Bronchial smooth muscle cell (primary cell): Measurements from ENCODE around the gene MSMP. TPM values are rescaled to one million over a fixed set of nuclear protein-coding genes. Genes with fewer than 3 reads are reported as not detected.

Experiments used
- total RNA-seq: library from RNA; depleted of rRNA; stranded (reverse); fragments of >200 nt; gene quantifications from 2 replicates; pipeline ENCODE4 v1.2.1, GENCODE V29; 2014

MSMP gene
- not detected in 2 replicates for total RNA-seq

GRCh38 chr9:35754264-35754663, at the start of gene MSMP:
Gene MSMP (minus strand): TSS chr9:35754276. CDS start chr9:35754129, 147 bp downstream.

GRCh38 chr9:35791297-35791921, 37.3 kb upstream of the MSMP start, which contains the start of gene NPR2:
Gene NPR2 (plus strand): TSS chr9:35791591. CDS start chr9:35792409, 818 bp downstream.

GRCh38 chr9:35748858-35749514, 5.1 kb downstream of the MSMP start, which contains the start of the genes GBA2 and RGP1:
Gene GBA2 (minus strand): TSS chr9:35749228. CDS start chr9:35748704, 524 bp downstream.
Gene RGP1 (plus strand): TSS chr9:35749287. CDS start chr9:35749756, 469 bp downstream.

GRCh38 chr9:35732185-35732799, 21.8 kb downstream of the MSMP start, which contains the start of the genes CREB3 and TLN1:
Gene CREB3 (plus strand): TSS chr9:35732666. CDS start chr9:35732773, 107 bp downstream.
Gene TLN1 (minus strand): TSS chr9:35732195. CDS start chr9:35725694, 6,501 bp downstream.

Other genes with a start within 250 kb of the MSMP start
- 7.3 and 11.9 TPM in 2 replicates for gene TESK1, start 149.0 kb downstream of the MSMP start, total RNA-seq
- gene CD72, start 135.9 kb downstream of the MSMP start, total RNA-seq, result 1.3 and 1.9 TPM in 2 replicates
- gene SIT1, start 103.3 kb downstream of the MSMP start, total RNA-seq, result 0.32 TPM in 1 of 2 replicates, not detected in the other
- gene RMRP, start 96.3 kb downstream of the MSMP start, total RNA-seq, result 67,158 and 134,448 TPM in 2 replicates
- gene CCDC107, start 96.0 kb downstream of the MSMP start, total RNA-seq, result 10.8 and 11.7 TPM in 2 replicates
- under 0.01 and 0.32 TPM in 2 replicates for gene ARHGEF39, start 89.1 kb downstream of the MSMP start, total RNA-seq
- 0.86 and 1.7 TPM in 2 replicates for gene CA9, start 80.3 kb downstream of the MSMP start, total RNA-seq
- gene TPM2, start 64.4 kb downstream of the MSMP start, total RNA-seq, result 925 and 1,339 TPM in 2 replicates
- gene TLN1, start 22.1 kb downstream of the MSMP start, total RNA-seq, result 209 and 221 TPM in 2 replicates
- gene CREB3, start 21.6 kb downstream of the MSMP start, total RNA-seq, result 42.9 and 50.1 TPM in 2 replicates
- gene GBA2, start 5.0 kb downstream of the MSMP start, total RNA-seq, result 13.9 and 21.4 TPM in 2 replicates
- 10.2 and 10.6 TPM in 2 replicates for gene RGP1, start 5.0 kb downstream of the MSMP start, total RNA-seq
- 25.7 and 28.2 TPM in 2 replicates for gene NPR2, start 37.3 kb upstream of the MSMP start, total RNA-seq
- gene SPAG8, start 58.0 kb upstream of the MSMP start, total RNA-seq, result 1.5 and 1.6 TPM in 2 replicates
- gene HINT2, start 60.8 kb upstream of the MSMP start, total RNA-seq, result 27.3 and 27.7 TPM in 2 replicates
- not detected in 2 replicates for gene FAM221B, start 74.5 kb upstream of the MSMP start, total RNA-seq
- 2.4 and 2.7 TPM in 2 replicates for gene TMEM8B, start 75.0 kb upstream of the MSMP start, total RNA-seq
- not detected in 2 replicates for gene OR13J1, start 116.1 kb upstream of the MSMP start, total RNA-seq
- 0.16 and 0.17 TPM in 2 replicates for gene HRCT1, start 151.9 kb upstream of the MSMP start, total RNA-seq
- gene SPAAR, start 155.2 kb upstream of the MSMP start, total RNA-seq, result under 0.01 and 0.17 TPM in 2 replicates
- gene OR2S2, start 203.9 kb upstream of the MSMP start, total RNA-seq, result not detected in 2 replicates